GM19324 (cell line): Measurements from ENCODE around the gene ZNF771.
A peak's percentile ranks its signal among the peaks of the same experiment; 100 is the strongest.

Experiments used
- ATAC-seq: cut with Tn5 transposase; IDR thresholded peaks from one replicate; pipeline ENCODE4 v1.9.1; 2021; ENCODE audit warnings: mild to moderate bottlenecking, moderate library complexity; ENCODE audit not compliant: unreplicated experiment, low FRiP score

The ZNF771 gene

GRCh38 chr16:30407102-30407803 lies at the start of gene ZNF771:
TSS of gene ZNF771 (plus strand) at chr16:30407606. CDS start at chr16:30408054, 448 bp downstream.
- ATAC-seq: peak; percentile 85

GRCh38 chr16:30357715-30358576 lies 49.5 kb upstream of the ZNF771 start:
- no peak for ATAC-seq

- no peak for ATAC-seq
These were observed 48.8 kb upstream of the ZNF771 start for GRCh38 chr16:30358577-30358936.

GRCh38 chr16:30358990-30359870 lies 48.2 kb upstream of the ZNF771 start:
- ATAC-seq: no peak

- no peak for ATAC-seq
These were observed 47.6 kb upstream of the ZNF771 start for GRCh38 chr16:30359871-30360170.

- no peak for ATAC-seq
These were observed 46.2 kb upstream of the ZNF771 start for GRCh38 chr16:30361180-30361579.

GRCh38 chr16:30365200-30365599 lies 42.2 kb upstream of the ZNF771 start:
- ATAC-seq: no peak

GRCh38 chr16:30366511-30366910 lies 40.9 kb upstream of the ZNF771 start:
- no peak for ATAC-seq

GRCh38 chr16:30367349-30368009 lies 39.9 kb upstream of the ZNF771 start:
- ATAC-seq: no peak

- no peak for ATAC-seq
These were observed 39.1 kb upstream of the ZNF771 start for GRCh38 chr16:30368122-30368791.

- no peak for ATAC-seq
These were observed 38.7 kb upstream of the ZNF771 start for GRCh38 chr16:30368792-30369090.

- no peak for ATAC-seq
These were observed 38.1 kb upstream of the ZNF771 start for GRCh38 chr16:30369091-30369937.

GRCh38 chr16:30369938-30370455 lies 37.4 kb upstream of the ZNF771 start:
- no peak for ATAC-seq

GRCh38 chr16:30370456-30371247 lies 36.8 kb upstream of the ZNF771 start, which contains the start of gene TBC1D10B:
TSS of gene TBC1D10B (minus strand) at chr16:30370494. CDS start at chr16:30370183, 311 bp downstream.
- ATAC-seq: peak; percentile 76

- ATAC-seq: no peak
These were observed 36.1 kb upstream of the ZNF771 start for GRCh38 chr16:30371248-30371816.

- no peak for ATAC-seq
These were observed 35.2 kb upstream of the ZNF771 start for GRCh38 chr16:30372038-30372712.

- ATAC-seq: no peak
These were observed 34.7 kb upstream of the ZNF771 start for GRCh38 chr16:30372725-30373124.
